ENCODE data around the gene MIPEP.

DNA sequence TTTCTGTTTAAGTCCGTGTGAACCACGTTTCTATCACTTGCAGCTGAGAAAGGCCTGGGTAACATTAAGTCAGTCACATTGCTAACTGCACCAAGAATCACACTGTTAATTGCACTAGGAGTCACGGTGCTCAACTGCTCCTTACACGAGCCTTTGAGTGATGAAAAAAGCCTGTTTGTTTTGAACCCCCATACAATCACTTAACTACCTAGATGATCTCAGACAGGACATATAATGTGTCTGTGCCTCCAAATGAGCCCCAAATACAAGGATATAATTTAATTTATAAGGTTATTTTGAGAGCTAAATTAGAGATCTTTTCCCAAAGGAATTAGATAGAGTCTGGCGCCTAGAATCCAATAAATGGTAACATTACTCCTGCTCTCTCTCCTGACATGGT is 84.1 kb downstream of the MIPEP start:
- no peak for TF ChIP-seq CTCF (IDR thresholded peaks at IDR 0.05)
- TF ChIP-seq POLR2A (IDR thresholded peaks at IDR 0.05), result no peak

All from esophagus squamous epithelium (tissue), 4 donors.